ENCODE data around the gene PIGU. TPM values are rescaled to one million over a fixed set of nuclear protein-coding genes. Genes with fewer than 3 reads are reported as not detected.

The PIGU gene
- total RNA-seq, 1 donor from 2014 or later = 41.5 TPM

DNA sequence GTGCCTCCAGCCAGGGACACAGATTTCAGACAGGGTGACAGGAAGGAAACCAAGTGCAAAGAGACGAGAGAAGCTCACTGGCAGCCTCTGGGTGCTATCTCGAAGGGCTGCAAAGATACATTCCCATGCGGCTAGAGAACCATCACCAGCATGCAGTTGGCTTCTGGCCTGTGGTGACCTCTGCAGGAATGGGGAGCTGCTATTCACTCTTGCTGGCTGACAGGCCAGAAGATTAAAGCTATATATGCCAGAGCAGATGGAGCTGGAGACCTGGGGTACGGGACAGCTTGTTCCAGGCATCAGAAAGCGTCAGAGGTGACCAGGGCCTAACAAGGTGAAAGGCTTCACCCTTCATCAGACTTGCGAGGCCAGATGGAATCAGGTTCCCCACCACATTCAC lies 98.4 kb downstream of the PIGU start:
- intact Hi-C loops (cut with DNase I) = loop anchor here (2.0 kb wide), 1 partner anchor 126 kb away; the partner anchor contains the start of gene TP53INP2
- Histone ChIP-seq H3K4me1 (peaks cover 0 to 22% of the 10 kb centered on the region in 2 donors), H3K27me3 (no peaks in the 10 kb centered on the region), H3K9me3 (no peaks in the 10 kb centered on the region), H3K27ac (no peak overlapping the region), H3K4me3 (no peak overlapping the region), H3K36me3 (peaks cover 10 to 21% of the 10 kb centered on the region in 2 donors)
- peak in 1 of 2 donors; percentile 24 for DNase-seq (ENCODE audit: low spot score in 2 of 2)
- TF ChIP-seq, protein P1, sequence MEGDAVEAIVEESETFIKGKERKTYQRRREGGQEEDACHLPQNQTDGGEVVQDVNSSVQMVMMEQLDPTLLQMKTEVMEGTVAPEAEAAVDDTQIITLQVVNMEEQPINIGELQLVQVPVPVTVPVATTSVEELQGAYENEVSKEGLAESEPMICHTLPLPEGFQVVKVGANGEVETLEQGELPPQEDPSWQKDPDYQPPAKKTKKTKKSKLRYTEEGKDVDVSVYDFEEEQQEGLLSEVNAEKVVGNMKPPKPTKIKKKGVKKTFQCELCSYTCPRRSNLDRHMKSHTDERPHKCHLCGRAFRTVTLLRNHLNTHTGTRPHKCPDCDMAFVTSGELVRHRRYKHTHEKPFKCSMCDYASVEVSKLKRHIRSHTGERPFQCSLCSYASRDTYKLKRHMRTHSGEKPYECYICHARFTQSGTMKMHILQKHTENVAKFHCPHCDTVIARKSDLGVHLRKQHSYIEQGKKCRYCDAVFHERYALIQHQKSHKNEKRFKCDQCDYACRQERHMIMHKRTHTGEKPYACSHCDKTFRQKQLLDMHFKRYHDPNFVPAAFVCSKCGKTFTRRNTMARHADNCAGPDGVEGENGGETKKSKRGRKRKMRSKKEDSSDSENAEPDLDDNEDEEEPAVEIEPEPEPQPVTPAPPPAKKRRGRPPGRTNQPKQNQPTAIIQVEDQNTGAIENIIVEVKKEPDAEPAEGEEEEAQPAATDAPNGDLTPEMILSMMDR (IDR thresholded peaks at IDR 0.05) = no peak

GRCh38 chr20:34578025-34578424 lies 98.9 kb downstream of the PIGU start:
- Histone ChIP-seq H3K4me3 (no peak overlapping the region), H3K27ac (no peak overlapping the region), H3K27me3 (no peaks in the 10 kb centered on the region), H3K9me3 (no peaks in the 10 kb centered on the region), H3K36me3 (peaks cover 14 to 18% of the 10 kb centered on the region in 2 donors), H3K4me1 (peaks cover 0 to 22% of the 10 kb centered on the region in 2 donors)
- TF ChIP-seq, protein P1 (IDR thresholded peaks at IDR 0.05) = no peak
- peak in 1 of 2 donors; percentile 58 for DNase-seq (ENCODE audit: low spot score in 2 of 2)
- intact Hi-C loops (cut with DNase I) = loop anchor here (2.0 kb wide), 1 partner anchor 127 kb away; the partner anchor contains the start of gene TP53INP2

DNA sequence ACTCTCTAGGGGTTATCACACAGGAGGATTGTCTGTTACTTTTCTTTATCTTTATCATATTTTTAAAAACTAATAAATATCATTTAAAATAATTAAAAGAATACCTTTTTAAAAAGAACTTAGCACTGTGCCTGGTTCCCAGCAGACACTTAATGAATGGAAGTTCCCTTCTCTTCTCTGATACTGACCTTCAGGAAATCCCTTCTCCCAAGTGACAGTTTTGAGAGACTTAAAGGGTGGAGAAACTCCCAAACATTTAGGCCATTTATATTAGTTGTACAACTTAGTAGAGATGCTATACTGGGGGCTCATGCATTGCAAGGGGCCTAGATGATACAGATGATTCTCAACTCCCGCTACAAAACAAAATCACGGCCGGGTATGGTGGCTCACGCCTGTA lies 99.8 kb downstream of the PIGU start:
- no peak overlapping the region for H3K27ac ChIP-seq
- peaks cover 0 to 18% of the 10 kb centered on the region in 2 donors for H3K4me1 ChIP-seq
- no peak overlapping the region for H3K4me3 ChIP-seq
- H3K36me3 ChIP-seq = peaks cover 14 to 18% of the 10 kb centered on the region in 2 donors
- intact Hi-C loops (cut with DNase I) = no loop called here
- peak in 1 of 2 donors; percentile 16 for DNase-seq (ENCODE audit: low spot score in 2 of 2)
- H3K9me3 ChIP-seq = no peaks in the 10 kb centered on the region
- H3K27me3 ChIP-seq = no peaks in the 10 kb centered on the region
- TF ChIP-seq, protein P1 (IDR thresholded peaks at IDR 0.05) = no peak

DNA sequence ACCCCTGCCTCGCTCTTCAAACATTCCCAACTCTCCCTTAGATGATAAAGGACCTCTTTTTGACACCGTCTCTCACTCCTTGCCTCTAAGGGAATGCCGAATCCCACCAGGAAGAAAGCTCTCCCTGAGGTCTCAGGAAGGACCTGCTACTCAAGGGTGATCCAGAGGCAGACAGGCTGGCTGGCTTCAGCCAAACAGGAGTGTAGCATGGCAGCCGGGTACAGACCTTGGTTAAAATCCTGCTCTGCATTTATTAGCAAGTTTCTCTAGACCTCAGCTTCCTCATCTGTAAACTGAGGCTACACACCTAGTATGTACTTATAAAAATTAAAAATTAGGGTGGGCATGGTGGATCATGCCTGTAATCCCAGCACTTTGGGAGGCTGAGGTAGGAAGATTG lies 101.1 kb downstream of the PIGU start:
- Histone ChIP-seq H3K4me1 (peaks cover 0 to 8% of the 10 kb centered on the region in 2 donors), H3K36me3 (peaks cover 14 to 25% of the 10 kb centered on the region in 2 donors), H3K9me3 (no peaks in the 10 kb centered on the region), H3K27me3 (no peaks in the 10 kb centered on the region), H3K4me3 (no peak overlapping the region), H3K27ac (no peak overlapping the region)
- intact Hi-C loops (cut with DNase I) = no loop called here
- TF ChIP-seq, protein P1 (IDR thresholded peaks at IDR 0.05) = no peak
- peak in 1 of 2 donors; percentile 2 for DNase-seq (ENCODE audit: low spot score in 2 of 2)

DNA sequence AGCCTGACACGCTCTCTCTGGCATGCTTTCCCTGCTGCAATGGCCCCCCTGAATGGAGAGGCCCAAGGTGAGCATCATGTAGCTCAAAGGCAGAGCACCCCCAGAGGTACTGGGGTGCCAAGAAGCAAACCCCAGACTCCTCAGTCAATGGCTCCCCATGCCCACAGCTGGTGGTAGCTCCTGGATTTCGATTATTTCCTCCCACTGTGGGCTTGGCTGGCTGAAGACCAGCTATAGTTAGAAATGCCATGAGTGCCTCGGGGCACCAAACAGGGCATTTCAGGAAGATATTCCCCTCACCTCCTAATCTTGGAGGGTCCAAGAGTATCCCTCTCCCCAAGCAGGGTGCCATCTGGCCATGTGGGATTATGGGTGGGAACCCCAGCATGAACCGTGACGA lies 101.6 kb downstream of the PIGU start:
- H3K27me3 ChIP-seq = no peaks in the 10 kb centered on the region
- intact Hi-C loops (cut with DNase I) = no loop called here
- H3K27ac ChIP-seq = no peak overlapping the region
- peaks cover 0 to 8% of the 10 kb centered on the region in 2 donors for H3K4me1 ChIP-seq
- no peak overlapping the region for H3K4me3 ChIP-seq
- TF ChIP-seq, protein P1 (IDR thresholded peaks at IDR 0.05) = no peak
- peaks cover 14 to 25% of the 10 kb centered on the region in 2 donors for H3K36me3 ChIP-seq
- DNase-seq (ENCODE audit: low spot score in 2 of 2) = peak in 1 of 2 donors; percentile 18
- no peaks in the 10 kb centered on the region for H3K9me3 ChIP-seq

- peak in 1 of 2 donors; percentile 41 for DNase-seq (ENCODE audit: low spot score in 2 of 2)
- no peaks in the 10 kb centered on the region for H3K27me3 ChIP-seq
- intact Hi-C loops (cut with DNase I) = no loop called here
- H3K4me3 ChIP-seq = no peak overlapping the region
- TF ChIP-seq, protein P1 (IDR thresholded peaks at IDR 0.05) = no peak
- peaks cover 0 to 8% of the 10 kb centered on the region in 2 donors for H3K4me1 ChIP-seq
- H3K9me3 ChIP-seq = no peaks in the 10 kb centered on the region
- H3K27ac ChIP-seq = no peak overlapping the region
- peaks cover 14 to 25% of the 10 kb centered on the region in 2 donors for H3K36me3 ChIP-seq
These were observed 102.0 kb downstream of the PIGU start for GRCh38 chr20:34574861-34575260.
